GM21390 (cell line): ENCODE data around the gene MGAT4C.

Source experiments
- ATAC-seq: cut with Tn5 transposase; IDR thresholded peaks from one replicate; pipeline ENCODE4 v1.9.1; 2021; ENCODE audit not compliant: unreplicated experiment

MGAT4C gene

DNA sequence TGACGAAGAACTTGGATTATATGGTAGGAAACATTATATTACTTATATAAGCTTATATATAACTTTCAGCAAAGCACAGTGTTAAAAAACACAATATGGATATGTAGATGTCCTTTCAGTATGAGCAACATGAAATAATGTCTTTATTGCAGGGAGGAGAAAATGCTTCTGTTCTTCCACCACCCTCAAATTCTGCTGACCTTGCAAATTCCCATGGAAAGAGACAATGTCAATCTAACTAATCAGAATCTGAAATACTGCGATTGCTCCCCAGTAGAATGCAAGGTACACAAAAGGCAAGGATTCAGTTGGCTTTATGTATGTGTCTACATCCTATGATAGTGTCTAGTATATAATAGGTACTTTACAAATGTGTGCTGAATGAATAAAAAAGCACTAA lies 26.4 kb downstream of the MGAT4C start:
- ATAC-seq: no peak

DNA sequence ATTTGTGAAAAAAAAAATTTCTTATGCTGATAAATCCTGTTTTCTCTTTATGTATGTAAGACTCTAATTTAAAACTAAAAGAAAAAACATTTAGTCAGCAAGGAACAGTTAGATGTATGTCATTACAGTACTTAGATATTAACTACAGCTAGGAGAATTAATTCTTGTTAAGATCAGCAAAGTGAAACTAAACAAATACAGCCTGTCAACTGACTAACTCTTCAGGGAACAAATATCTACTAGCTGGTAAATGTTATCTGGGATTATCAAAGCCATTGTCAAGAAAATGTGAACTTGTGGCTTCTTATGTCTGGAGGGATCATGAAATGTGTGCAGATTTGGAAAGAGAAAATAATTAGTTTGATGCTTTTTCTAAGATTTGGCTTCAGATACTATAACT lies 27.5 kb downstream of the MGAT4C start:
- ATAC-seq: no peak

DNA sequence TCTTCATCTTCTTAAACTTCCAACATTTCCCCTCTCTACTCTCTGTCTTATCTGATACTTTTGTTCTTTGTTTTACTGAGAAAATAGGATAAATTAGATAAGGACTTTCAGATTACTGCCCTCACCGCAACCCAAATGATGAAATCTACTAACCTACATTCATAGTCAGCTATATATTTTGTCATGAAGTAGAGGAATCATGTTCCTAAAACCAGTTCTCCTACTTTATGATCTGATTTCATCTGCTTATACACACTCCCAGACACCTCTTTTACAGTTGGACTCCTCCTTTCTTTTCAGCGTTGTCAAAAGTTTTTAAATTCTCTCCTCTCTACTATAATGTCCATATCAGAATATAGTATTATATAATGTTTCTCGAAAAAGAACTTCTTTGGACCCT lies 29.7 kb downstream of the MGAT4C start:
- ATAC-seq: no peak

DNA sequence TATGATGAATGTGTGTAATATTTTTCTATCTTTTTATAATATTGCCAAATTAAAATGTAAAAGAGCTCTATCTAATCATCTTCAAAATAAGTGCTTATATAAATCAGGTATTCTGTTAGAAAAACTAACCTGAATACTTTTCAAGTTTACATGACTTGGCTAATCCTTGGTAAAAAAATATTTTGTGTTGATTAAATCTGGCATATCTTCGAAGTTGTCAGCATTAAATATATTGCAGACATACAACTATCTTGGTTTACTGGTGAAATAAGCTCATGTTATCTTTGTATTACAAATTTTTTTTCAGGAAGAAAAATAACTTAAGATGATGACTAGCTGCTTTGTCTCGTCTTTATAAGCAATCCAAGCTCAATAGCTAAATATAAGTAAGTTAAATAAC lies 39.6 kb downstream of the MGAT4C start:
- ATAC-seq: no peak

DNA sequence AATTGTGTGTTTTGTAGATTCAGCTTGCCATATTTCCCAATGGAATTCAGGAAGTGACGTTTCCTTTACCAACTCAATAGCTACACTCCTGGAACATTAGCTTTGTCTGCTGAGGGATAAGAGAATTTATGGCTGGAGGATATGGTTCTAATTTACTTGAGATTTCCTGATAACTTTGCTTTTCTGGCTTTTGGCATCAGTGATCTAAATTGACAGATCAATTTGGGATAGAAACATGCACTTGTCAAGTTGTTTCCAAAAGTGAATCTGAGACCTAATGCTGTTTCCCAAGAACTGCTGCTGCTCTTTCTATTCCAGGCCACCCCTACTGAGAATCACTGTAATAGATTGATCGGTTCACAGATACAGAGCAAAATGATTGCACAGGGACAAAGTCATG lies 43.2 kb downstream of the MGAT4C start:
- no peak for ATAC-seq

GRCh38 chr12:86198696-86199444 lies 57.3 kb downstream of the MGAT4C start:
- ATAC-seq: no peak

DNA sequence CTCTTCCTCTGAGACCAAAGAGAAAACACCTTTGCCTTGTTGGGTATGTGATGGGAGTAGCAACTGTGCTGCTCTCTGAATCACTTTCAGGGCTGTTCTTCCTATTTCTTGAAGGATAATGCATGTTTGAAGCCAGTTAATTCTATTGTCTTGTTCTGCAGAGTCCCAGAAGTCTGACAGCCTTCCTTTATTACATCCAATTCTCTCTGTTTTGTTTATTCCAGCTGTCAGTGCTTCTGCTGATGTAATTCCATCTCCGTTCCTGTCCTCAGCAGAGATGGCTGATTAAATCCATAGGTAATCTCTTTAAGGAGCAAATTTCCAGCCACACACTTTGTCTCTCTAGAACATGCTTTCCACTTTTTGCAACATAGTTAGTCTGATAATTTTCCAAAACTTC lies 59.7 kb downstream of the MGAT4C start:
- ATAC-seq: no peak

- no peak for ATAC-seq
Measured at GRCh38 chr12:86194721-86195120, 61.5 kb downstream of the MGAT4C start.

GRCh38 chr12:86193931-86194330 lies 62.3 kb downstream of the MGAT4C start:
- no peak for ATAC-seq

DNA sequence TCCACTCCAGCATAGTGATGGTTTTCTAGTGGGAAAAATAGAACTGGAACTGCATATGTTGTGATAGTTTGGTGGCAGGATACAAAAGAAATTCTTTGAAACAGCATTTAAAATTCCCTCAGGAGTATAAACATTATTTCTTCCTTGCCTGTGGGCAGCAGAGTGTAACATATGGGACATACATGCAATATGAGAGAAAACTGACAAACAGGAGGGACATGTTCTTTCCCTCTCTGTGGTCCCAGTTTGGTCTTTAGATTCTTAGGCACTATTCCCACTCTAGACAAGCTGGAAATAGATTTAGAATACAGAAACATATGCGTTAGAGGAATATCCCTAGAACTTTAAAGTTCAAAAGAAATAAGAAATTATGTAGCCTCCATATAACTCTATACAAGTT lies 68.0 kb downstream of the MGAT4C start:
- no peak for ATAC-seq

DNA sequence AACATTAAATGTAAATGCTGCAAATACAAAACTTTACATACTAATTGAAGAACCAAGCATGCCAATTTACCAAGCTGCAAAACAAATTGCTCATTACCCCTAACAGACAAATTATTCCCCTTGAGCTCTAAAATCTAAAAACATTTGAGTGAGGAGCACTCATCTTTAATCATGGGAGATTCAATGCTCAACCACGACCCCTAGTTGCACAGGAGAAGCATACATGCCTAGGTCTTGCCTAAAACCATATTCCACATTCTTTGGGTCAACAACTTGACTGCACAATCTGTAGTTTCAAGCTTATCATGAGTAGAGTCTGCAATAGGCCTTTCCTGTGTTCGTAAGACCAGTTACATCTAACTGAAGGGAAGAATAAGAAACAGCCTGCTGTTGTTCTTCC lies 69.7 kb downstream of the MGAT4C start:
- no peak for ATAC-seq

- ATAC-seq: no peak
Measured at GRCh38 chr12:86179855-86180254, 76.3 kb downstream of the MGAT4C start.

DNA sequence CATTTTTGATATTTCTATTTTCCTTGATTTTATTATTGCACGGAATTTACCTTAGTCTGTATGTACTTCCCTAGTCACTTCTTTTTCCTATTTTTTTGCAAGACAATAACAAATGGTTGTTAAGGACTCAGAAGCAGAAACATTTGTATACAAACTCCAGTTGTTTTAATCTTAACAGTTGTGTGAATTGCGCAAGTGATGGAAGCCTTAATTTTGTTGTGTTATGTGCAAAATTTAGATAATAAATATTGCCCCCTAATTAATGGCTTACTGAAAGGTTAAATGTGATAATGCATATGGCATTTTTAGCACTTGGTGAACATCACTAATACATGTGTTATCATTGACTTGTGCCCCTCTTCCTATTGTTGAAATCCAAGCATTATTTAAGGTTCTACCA lies 82.0 kb downstream of the MGAT4C start:
- no peak for ATAC-seq

DNA sequence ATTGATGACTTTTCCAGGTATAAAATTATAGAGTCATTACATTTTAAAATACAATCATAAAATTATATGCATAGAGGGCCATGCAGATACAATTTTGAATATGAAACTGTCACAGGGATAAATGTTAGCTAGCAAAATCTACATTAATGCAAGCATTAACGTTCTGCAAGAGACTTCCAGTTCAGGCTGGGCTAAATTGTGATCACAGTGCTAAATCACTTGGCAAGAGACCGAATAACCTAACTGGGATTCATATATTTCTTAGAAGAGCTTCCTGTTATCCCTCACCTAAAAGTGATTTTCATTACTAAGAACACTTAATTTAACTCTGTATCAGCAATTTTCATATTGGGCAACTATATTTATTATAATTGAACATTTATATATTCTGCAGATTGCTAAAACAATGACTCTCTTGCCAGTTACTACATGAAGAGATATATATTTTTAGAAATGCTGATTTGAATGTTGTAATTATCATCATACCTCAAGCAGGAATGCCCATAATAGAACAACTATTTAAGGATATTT lies 83.2 kb downstream of the MGAT4C start:
- no peak for ATAC-seq

DNA sequence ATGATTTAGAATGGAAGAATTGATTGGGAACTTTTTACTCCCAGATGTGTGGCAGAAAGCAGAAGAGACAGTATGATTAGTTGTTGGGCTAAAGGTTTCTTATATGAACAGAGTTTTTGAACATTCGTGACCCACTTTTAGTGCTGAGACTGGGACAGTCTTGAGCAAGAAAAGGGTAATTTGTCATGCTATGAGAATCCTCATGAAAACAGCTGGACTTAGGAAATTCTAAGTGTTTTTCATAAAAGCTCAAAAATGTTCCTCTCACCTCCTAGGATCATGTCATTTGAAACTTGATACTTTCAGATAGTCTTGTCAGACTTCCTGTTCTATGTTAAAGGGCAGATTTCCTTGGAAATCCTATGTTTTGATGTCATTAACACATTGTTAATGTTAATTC lies 86.1 kb downstream of the MGAT4C start:
- no peak for ATAC-seq

DNA sequence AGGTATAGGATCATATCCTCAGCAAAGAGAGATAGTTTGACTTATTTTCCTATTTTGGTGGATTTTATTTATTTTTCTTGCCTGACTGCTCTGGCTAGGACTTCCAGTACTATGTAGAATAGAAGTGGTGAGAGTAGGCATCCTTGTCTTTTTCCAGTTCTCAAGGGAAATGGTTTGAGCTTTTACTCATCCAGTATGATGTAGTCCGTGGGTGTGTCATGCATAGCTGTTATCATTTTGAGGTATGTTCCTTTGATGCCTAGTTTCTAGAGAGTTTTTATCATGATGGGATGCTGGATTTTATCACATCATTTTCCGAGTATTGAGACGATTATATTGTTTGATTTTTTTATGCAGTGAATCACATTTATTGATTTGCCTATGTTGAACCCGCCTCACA lies 97.2 kb downstream of the MGAT4C start:
- no peak for ATAC-seq

GRCh38 chr12:86154620-86155019 lies 101.6 kb downstream of the MGAT4C start:
- ATAC-seq: no peak

GRCh38 chr12:86148612-86149011 lies 107.6 kb downstream of the MGAT4C start:
- no peak for ATAC-seq

DNA sequence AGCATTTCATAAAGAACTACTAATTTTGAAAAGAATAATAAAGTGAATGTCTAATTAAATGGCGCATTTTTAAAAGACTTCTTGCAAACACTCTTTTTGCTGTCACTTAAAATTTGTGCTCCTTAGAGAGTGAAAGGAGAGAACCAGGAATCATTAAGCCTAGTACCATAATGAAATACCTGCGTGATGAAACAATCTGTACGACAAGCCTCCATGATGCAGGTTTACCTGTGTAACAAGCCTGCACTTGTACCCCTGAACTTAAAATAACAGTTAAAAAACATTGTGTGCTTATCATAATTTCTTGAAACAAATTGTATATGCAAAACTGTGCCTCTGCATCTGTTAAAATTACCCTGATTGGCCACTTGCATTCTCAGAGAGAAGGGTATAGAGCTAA lies 108.1 kb downstream of the MGAT4C start:
- no peak for ATAC-seq

GRCh38 chr12:86145156-86145555 lies 111.0 kb downstream of the MGAT4C start:
- no peak for ATAC-seq

DNA sequence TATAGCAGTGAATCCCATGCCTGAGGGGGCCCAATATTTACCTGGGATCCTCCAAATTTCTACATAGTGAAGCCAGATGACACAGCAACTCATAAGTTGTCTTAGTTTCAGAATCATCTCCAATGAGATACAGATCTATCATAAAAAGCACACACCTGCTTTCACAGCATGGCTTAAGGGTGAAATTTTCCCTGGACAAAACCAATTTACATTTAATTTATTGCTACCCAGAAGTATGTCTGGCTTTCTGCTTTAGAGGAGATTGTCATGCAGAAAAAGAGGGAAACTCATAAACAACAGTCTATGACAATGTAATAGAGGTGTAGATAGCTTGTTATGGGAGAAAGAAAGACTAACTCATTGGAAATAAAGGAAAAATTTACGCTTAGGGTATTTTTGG lies 113.0 kb downstream of the MGAT4C start:
- ATAC-seq: no peak

DNA sequence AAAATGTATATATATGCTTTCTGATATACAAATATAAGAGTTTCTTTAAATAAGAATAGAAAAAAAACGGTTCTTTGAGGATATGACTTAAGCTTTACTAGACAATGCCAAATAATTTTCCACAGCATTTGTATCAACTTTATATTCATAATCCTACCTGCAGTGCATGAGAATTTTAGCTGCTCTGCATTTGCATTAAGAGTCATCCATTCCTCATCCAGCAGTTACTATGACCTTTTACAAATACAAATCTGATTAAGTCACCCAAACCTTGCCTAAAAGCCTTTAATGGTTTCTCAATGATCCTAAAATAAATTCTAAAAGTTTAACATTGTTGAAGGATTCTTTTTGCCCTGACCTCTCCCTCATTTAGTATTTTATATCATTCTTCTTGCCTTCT lies 116.5 kb downstream of the MGAT4C start:
- no peak for ATAC-seq

GRCh38 chr12:86138770-86139169 lies 117.4 kb downstream of the MGAT4C start:
- ATAC-seq: no peak
